GM20000 (cell line): ENCODE measurements around the gene SLC30A3.
A peak's percentile ranks its signal among the peaks of the same experiment; 100 is the strongest.
"Not testable (repeated sequence)": the region's sequence is repeated elsewhere in the genome, so short reads cannot be mapped to it uniquely, and the experiment has no call there.

ENCODE experiments used
- DNase-seq: peaks from one replicate; pipeline ENCODE4 v3.0.0; 2012; ENCODE audit warnings: low spot score
- CTCF ChIP-seq: IDR thresholded peaks from 2 replicates; pipeline ENCODE4 v1.5.1; 2012; ENCODE audit warnings: mild to moderate bottlenecking, control low read depth; ENCODE audit errors: extremely low read depth, missing control alignments

SLC30A3 gene

DNA sequence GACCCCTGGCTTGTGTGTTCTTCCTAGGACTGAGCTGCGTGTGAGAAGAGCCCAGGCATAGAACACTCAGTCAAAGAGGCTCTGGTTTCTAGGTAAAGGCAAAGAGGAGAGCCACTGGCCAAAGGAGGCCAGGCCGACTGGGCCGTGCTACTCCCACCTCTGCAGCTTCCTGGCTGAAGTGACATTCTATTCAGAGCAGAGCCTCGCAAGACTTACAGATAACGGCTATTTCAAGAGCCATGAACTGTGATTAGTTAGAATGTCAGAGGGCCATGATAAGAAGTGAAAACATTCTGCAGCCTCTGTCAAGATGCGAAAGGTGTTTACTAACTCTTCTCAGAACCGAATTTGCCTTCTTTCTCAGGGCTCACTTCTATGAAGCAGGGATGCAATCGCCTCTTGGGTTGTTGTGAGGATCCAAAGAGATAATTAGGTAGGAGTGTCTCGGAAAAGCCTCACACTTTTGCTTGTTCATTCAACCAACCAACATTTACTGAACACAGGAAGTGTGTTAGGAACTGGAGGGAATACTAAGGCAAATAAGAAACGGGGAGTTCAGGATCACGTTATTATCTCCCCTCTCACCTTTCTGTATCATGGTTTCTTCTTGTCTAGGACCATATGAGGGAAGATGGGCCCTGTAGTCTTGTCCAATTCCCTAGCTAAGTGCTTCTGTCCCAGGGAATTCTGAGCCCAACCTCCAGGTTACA lies 8.9 kb upstream of the SLC30A3 start:
- TF ChIP-seq CTCF = no peak
- DNase-seq = no peak

GRCh38 chr2:27270670-27271069 lies 7.8 kb upstream of the SLC30A3 start:
- no peak for TF ChIP-seq CTCF
- DNase-seq = no peak

- DNase-seq = no peak
- TF ChIP-seq CTCF = no peak
Measured at GRCh38 chr2:27270131-27270530, 7.3 kb upstream of the SLC30A3 start.

DNA sequence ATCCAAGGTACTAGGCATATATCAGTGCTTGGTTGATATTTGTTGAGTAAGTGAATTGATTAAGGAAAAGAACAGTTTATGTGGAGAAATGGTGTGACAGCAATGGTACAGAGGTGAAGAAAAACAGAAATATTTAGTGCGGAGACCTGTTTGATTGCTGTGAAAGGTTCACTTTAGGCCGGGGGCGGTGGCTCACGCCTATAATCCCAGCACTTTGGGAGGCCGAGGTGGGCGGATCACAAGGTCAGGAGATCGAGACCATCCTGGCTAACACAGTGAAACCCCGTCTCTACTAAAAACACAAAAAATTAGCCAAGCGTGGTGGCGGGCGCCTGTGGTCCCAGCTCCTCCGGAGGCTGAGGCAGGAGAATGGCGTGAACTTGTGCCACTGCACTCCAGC lies 5.4 kb upstream of the SLC30A3 start:
- not testable (repeated sequence) for DNase-seq

- no peak for TF ChIP-seq CTCF
- no peak for DNase-seq
Measured at GRCh38 chr2:27265536-27265870, 2.7 kb upstream of the SLC30A3 start.

- TF ChIP-seq CTCF = peak; percentile 36
- peak; percentile 85 for DNase-seq
Measured at GRCh38 chr2:27264753-27265535, 2.1 kb upstream of the SLC30A3 start.

GRCh38 chr2:27264253-27264752 lies 1.5 kb upstream of the SLC30A3 start:
- no peak for TF ChIP-seq CTCF
- DNase-seq = no peak
